Fibroblast of pulmonary artery (primary cell): ENCODE measurements around the gene MYO1A.

Experiments
- DNase-seq: peaks from one replicate; pipeline ENCODE4 v3.0.0-alpha.2; 2010; ENCODE audit warnings: low read depth
- H3K4me3 ChIP-seq: replicated peaks from 2 replicates; pipeline ENCODE4 v1.5.1; 2011; ENCODE audit warnings: low read depth, mild to moderate bottlenecking, control low read depth, low read length, moderate library complexity
- CTCF ChIP-seq: IDR thresholded peaks from 2 replicates; pipeline ENCODE4 v1.5.1; 2011; ENCODE audit warnings: mild to moderate bottlenecking, control low read depth, low read length, inconsistent platforms; ENCODE audit errors: missing control alignments

MYO1A gene

GRCh38 chr12:57044468-57044867 lies 5.5 kb downstream of the MYO1A start:
- TF ChIP-seq CTCF: no peak
- H3K4me3 ChIP-seq: no peak overlapping the region
- no peak for DNase-seq

- no peak overlapping the region for H3K4me3 ChIP-seq
- DNase-seq: no peak
- TF ChIP-seq CTCF: no peak
Measured at GRCh38 chr12:57042695-57043094, 7.2 kb downstream of the MYO1A start.

- DNase-seq: no peak
- TF ChIP-seq CTCF: no peak
- no peak overlapping the region for H3K4me3 ChIP-seq
Measured at GRCh38 chr12:57040750-57041149, 9.2 kb downstream of the MYO1A start.

GRCh38 chr12:57040211-57040610 lies 9.7 kb downstream of the MYO1A start:
- DNase-seq: no peak
- no peak overlapping the region for H3K4me3 ChIP-seq
- no peak for TF ChIP-seq CTCF

- no peak for DNase-seq
- no peak for TF ChIP-seq CTCF
Measured at GRCh38 chr12:57039016-57039798, 10.7 kb downstream of the MYO1A start.

GRCh38 chr12:57037264-57037663 lies 12.7 kb downstream of the MYO1A start:
- H3K4me3 ChIP-seq: no peak overlapping the region
- DNase-seq: no peak
- no peak for TF ChIP-seq CTCF

More at GRCh38 chr12:57039016-57039798, 10.7 kb downstream of the MYO1A start:
- no peak overlapping the region for H3K4me3 ChIP-seq

GRCh38 chr12:57033431-57033830 lies 16.5 kb downstream of the MYO1A start:
- H3K4me3 ChIP-seq: no peak overlapping the region
- TF ChIP-seq CTCF: no peak
- no peak for DNase-seq
